MM.1S (cell line): ENCODE results near the gene AVPR1B.
A peak's percentile ranks its signal among the peaks of the same experiment; 100 is the strongest.

Experiments
- DNase-seq: peaks from one replicate; pipeline ENCODE4 v3.0.0-alpha.2; 2015
- H2AFZ ChIP-seq: fragments of 300-600 bp; sonication (generic); 2 replicates; pipeline ENCODE4 v1.6.0; 2016; ENCODE audit warnings: antibody characterized with exemption, low read length
- H3F3A ChIP-seq: fragments of 300-600 bp; sonication (generic); 2 replicates; pipeline ENCODE4 v1.6.1; 2016; ENCODE audit warnings: mild to moderate bottlenecking, antibody characterized with exemption, low read length, moderate library complexity, mixed read lengths; ENCODE audit not compliant: insufficient read depth
- H3K27ac ChIP-seq: fragments of 300-600 bp; sonication (generic); 2 replicates; pipeline ENCODE4 v1.5.1; 2016; ENCODE audit warnings: mild to moderate bottlenecking, low read length
- H3K27me3 ChIP-seq: fragments of 300-600 bp; sonication (generic); replicated peaks from 2 replicates; pipeline ENCODE4 v1.6.0; 2016; ENCODE audit warnings: low read length; ENCODE audit not compliant: insufficient read depth
- H3K36me3 ChIP-seq: fragments of 300-600 bp; sonication (generic); replicated peaks from 2 replicates; pipeline ENCODE4 v1.6.1; 2016; ENCODE audit warnings: mild to moderate bottlenecking, low read length, mixed read lengths; ENCODE audit not compliant: insufficient read depth
- H3K4me1 ChIP-seq: fragments of 300-600 bp; sonication (generic); 2 replicates; pipeline ENCODE4 v1.6.1; 2016; ENCODE audit warnings: low read length, mixed read lengths
- H3K4me2 ChIP-seq: fragments of 300-600 bp; sonication (generic); 2 replicates; pipeline ENCODE4 v1.6.0; 2016; ENCODE audit warnings: low read depth, low read length
- H3K4me3 ChIP-seq: fragments of 300-600 bp; sonication (generic); 2 replicates; pipeline ENCODE4 v1.5.1; 2016; ENCODE audit warnings: low read length, mixed read lengths
- H3K79me2 ChIP-seq: fragments of 300-600 bp; sonication (generic); 2 replicates; pipeline ENCODE4 v1.6.1; 2016; ENCODE audit warnings: mixed run types, low read length, mixed read lengths
- H3K9ac ChIP-seq: fragments of 300-600 bp; sonication (generic); 2 replicates; pipeline ENCODE4 v1.6.1; 2016; ENCODE audit warnings: low read length, mixed read lengths
- H3K9me2 ChIP-seq: fragments of 300-600 bp; sonication (generic); replicated peaks from 2 replicates; pipeline ENCODE4 v1.6.1; 2016; ENCODE audit warnings: mild to moderate bottlenecking, low read length, mixed read lengths; ENCODE audit not compliant: insufficient read depth
- H3K9me3 ChIP-seq: fragments of 300-600 bp; sonication (generic); replicated peaks from 2 replicates; pipeline ENCODE4 v1.6.1; 2016; ENCODE audit warnings: mild to moderate bottlenecking, low read length, mixed read lengths; ENCODE audit not compliant: insufficient read depth
- H4K20me1 ChIP-seq: fragments of 300-600 bp; sonication (generic); 2 replicates; pipeline ENCODE4 v1.6.1; 2016; ENCODE audit warnings: mild to moderate bottlenecking, low read length, moderate library complexity, mixed read lengths; ENCODE audit not compliant: insufficient read depth
- EZH2 ChIP-seq: fragments of 300-600 bp; sonication (generic); optimal IDR thresholded peaks from 2 replicates; pipeline ENCODE3; 2017; ENCODE audit warnings: low read depth, mild to moderate bottlenecking, antibody characterized with exemption, low read length, mixed read lengths
- EZH2phosphoT487 ChIP-seq: fragments of 300-600 bp; sonication (generic); IDR thresholded peaks from 2 replicates; pipeline ENCODE4 v1.6.1; 2018; ENCODE audit warnings: antibody characterized with exemption, low read length
- TF ChIP-seq, protein P1 (sequence below): fragments of 300-600 bp; sonication (generic); IDR thresholded peaks from 2 replicates; pipeline ENCODE4 v1.5.1; 2016; ENCODE audit warnings: antibody characterized with exemption, low read length, mixed read lengths

AVPR1B gene, protein sequence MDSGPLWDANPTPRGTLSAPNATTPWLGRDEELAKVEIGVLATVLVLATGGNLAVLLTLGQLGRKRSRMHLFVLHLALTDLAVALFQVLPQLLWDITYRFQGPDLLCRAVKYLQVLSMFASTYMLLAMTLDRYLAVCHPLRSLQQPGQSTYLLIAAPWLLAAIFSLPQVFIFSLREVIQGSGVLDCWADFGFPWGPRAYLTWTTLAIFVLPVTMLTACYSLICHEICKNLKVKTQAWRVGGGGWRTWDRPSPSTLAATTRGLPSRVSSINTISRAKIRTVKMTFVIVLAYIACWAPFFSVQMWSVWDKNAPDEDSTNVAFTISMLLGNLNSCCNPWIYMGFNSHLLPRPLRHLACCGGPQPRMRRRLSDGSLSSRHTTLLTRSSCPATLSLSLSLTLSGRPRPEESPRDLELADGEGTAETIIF

DNA sequence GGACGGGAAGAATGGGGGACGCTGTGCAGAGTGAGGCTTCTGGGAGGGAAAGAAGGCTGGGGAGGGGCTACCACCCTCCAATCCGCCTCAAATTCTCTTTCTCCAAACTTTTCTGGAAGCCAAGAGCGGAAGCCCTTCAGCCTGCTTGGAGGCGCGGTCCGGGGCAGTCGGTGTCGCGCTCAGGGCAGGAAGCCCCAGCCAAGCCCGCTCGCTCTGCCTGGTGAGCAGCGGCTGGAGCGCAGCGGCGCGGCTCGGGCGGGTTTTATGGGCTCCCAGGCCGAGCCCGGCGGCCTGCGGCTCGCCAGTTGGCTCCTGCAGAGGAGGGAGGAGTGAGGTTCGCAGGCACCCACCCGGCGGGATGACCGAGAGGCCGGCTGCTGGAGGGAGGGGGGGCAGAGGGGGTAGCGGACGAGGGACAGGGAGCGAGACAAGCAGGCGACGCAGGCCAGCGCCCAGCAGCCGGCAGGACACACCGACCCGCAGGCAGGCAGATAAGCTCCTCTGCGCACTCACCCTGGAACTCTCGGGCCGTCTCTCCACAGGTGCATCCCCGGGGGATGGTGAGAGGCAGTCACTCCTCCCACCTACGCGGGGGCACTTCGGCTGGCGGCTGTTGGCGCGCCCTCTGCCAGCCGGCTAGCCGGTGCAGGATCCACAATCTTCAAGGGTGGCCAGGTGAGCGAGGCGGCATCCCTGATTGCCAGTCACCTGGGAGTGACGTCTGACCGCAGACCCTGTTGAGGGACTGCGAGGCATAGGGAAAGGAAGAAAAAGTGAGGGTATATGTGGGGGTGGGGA, at the start of gene AVPR1B:
Gene AVPR1B (minus strand): TSS at position 238 of the 798 bp plus-strand sequence. CDS start 498 bp downstream, outside the sequence.
- DNase-seq: peak; percentile 80
- H4K20me1 ChIP-seq: no peaks in the 10 kb centered on the region
- H3K9me3 ChIP-seq: 0 out of 2 replicates have a peak, but pooled peaks cover 6% of the 10 kb centered on the region
- H3K4me1 ChIP-seq: peaks cover 10% of the 10 kb centered on the region
- peak within 1 kb of the TSS; percentile 99 for H3K4me2 ChIP-seq
- peak within 1 kb of the TSS; percentile 28; the same call in 1 of the 2 replicates for H3K9ac ChIP-seq
- peaks cover 5% of the 10 kb centered on the region for H3K27me3 ChIP-seq
- H3K36me3 ChIP-seq: no peaks in the 10 kb centered on the region
- H3K4me3 ChIP-seq: peak within 1 kb of the TSS; percentile 60
- H3K79me2 ChIP-seq: no peaks in the 10 kb centered on the region
- TF ChIP-seq, protein P1, sequence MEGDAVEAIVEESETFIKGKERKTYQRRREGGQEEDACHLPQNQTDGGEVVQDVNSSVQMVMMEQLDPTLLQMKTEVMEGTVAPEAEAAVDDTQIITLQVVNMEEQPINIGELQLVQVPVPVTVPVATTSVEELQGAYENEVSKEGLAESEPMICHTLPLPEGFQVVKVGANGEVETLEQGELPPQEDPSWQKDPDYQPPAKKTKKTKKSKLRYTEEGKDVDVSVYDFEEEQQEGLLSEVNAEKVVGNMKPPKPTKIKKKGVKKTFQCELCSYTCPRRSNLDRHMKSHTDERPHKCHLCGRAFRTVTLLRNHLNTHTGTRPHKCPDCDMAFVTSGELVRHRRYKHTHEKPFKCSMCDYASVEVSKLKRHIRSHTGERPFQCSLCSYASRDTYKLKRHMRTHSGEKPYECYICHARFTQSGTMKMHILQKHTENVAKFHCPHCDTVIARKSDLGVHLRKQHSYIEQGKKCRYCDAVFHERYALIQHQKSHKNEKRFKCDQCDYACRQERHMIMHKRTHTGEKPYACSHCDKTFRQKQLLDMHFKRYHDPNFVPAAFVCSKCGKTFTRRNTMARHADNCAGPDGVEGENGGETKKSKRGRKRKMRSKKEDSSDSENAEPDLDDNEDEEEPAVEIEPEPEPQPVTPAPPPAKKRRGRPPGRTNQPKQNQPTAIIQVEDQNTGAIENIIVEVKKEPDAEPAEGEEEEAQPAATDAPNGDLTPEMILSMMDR: peak; percentile 60
- no peak for TF ChIP-seq EZH2phosphoT487
- H3F3A ChIP-seq: no peaks in the 10 kb centered on the region; the same call in 1 of the 2 replicates
- peak within 1 kb of the TSS; percentile 81 for H2AFZ ChIP-seq
- no peak within 1 kb of the TSS for H3K27ac ChIP-seq
- no peaks in the 10 kb centered on the region for H3K9me2 ChIP-seq

DNA sequence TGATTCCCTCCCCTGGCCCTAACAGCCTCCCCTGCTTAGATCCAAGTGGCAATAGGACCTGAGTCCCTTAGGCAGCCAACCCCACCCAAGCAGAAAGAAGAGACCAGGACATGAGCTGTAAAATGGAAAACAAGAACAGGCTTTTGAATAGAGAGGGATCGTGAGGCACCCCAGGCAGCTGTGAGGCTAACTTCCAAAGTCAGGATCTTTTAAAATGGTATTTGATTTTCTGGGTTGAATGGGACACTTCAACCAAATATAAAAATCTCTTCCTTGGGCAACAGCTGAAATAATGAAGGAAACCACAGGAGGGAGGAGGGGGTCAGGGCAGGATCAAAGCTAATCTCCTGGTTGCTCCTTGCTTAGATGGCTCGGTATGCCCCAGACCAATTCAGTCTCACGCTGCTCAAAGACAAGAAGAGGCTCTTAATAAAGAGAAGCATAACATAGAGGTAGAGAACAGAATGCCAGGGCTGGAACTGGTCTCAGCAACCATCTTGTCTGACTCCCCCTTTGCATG, 28.6 kb upstream of the AVPR1B start:
- Histone ChIP-seq H3K27me3 (no peaks in the 10 kb centered on the region), H4K20me1 (no peaks in the 10 kb centered on the region), H3K79me2 (no peaks in the 10 kb centered on the region), H3K4me3 (no peak overlapping the region), H3K9me2 (no peaks in the 10 kb centered on the region), H3K9ac (no peak overlapping the region), H3K27ac (no peak overlapping the region), H2AFZ (no peak overlapping the region), H3K4me2 (no peak overlapping the region), H3K4me1 (no peaks in the 10 kb centered on the region), H3K9me3 (no peaks in the 10 kb centered on the region), H3F3A (no peaks in the 10 kb centered on the region), H3K36me3 (no peaks in the 10 kb centered on the region)
- TF ChIP-seq EZH2phosphoT487 (no peak), EZH2 (no peak)
- TF ChIP-seq, protein P1: no peak
- peak; percentile 3 for DNase-seq

DNA sequence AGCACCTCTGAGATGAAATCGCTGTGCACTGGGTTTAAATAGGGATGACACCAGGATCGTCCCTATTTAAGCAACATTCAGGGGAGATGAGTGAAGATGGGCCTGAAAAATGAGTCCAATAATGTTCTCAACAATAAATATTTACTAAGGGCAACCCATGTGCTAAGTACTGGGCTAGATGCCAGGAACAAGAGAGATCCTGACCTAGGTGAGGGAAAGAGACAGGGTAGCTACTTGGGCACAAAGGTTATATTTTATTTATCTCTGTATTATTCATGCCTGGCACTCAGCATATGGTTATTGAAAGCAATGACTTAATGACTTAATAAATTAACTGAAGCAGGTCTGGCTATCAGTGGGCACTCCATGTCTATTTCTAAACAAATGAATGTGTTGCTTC, 27.4 kb upstream of the AVPR1B start:
- Histone ChIP-seq H3F3A (no peaks in the 10 kb centered on the region), H4K20me1 (no peaks in the 10 kb centered on the region), H3K27me3 (no peaks in the 10 kb centered on the region), H3K36me3 (no peaks in the 10 kb centered on the region), H3K4me3 (no peak overlapping the region), H3K79me2 (no peaks in the 10 kb centered on the region), H3K9ac (no peak overlapping the region), H3K4me1 (no peaks in the 10 kb centered on the region), H3K9me3 (no peaks in the 10 kb centered on the region), H3K4me2 (no peak overlapping the region), H3K9me2 (no peaks in the 10 kb centered on the region), H2AFZ (no peak overlapping the region), H3K27ac (no peak overlapping the region)
- TF ChIP-seq EZH2: no peak
- TF ChIP-seq, protein P1: no peak
- no peak for TF ChIP-seq EZH2phosphoT487
- no peak for DNase-seq
